Testis (tissue), 2 donors: ENCODE data around the gene IKZF5.

Experiments used
- CTCF ChIP-seq, 3 experiments: fragments of 450-650 bp in 2 of 3; fragments of 200-600 bp in 1 of 3; sonication (generic) in 1 of 3; IDR thresholded peaks; one replicate each; pipeline ENCODE4 v1.5.1; 2016 to 2019; ENCODE audit warnings: antibody characterized with exemption in 3 of 3, mild to moderate bottlenecking in 2 of 3, moderate library complexity in 1 of 3
- POLR2A ChIP-seq: fragments of 450-650 bp; IDR thresholded peaks from one replicate; pipeline ENCODE4 v1.6.1; 2017; ENCODE audit warnings: antibody characterized with exemption, mild to moderate bottlenecking, moderate library complexity

GRCh38 chr10:122962405-122962804 is 46.2 kb downstream of the IKZF5 start:
- TF ChIP-seq POLR2A (no peak), CTCF (IDR thresholded peaks at IDR 0.05) (no peak)
